IPS DF 4.7 (cell line): ENCODE data around the gene ABHD10.

Source experiments
- DNase-seq: peaks from one replicate; pipeline ENCODE4 v3.0.0-alpha.2; 2013; ENCODE audit warnings: low spot score; ENCODE audit errors: extremely low read depth

ABHD10 gene

GRCh38 chr3:111965484-111965883 lies 13.3 kb upstream of the ABHD10 start:
- no peak for DNase-seq

GRCh38 chr3:111967068-111967467 lies 11.8 kb upstream of the ABHD10 start:
- DNase-seq, result no peak

GRCh38 chr3:111967651-111968274 lies 11.1 kb upstream of the ABHD10 start:
- DNase-seq, result peak; percentile 82

GRCh38 chr3:111968319-111969054 lies 10.3 kb upstream of the ABHD10 start:
- DNase-seq, result no peak

GRCh38 chr3:111970376-111970775 lies 8.4 kb upstream of the ABHD10 start:
- DNase-seq, result no peak

GRCh38 chr3:111971533-111972130 lies 7.2 kb upstream of the ABHD10 start:
- DNase-seq, result no peak

- no peak for DNase-seq
Measured at GRCh38 chr3:111972891-111973290, 5.9 kb upstream of the ABHD10 start.

- no peak for DNase-seq
Measured at GRCh38 chr3:111975131-111975530, 3.7 kb upstream of the ABHD10 start.

- DNase-seq, result no peak
Measured at GRCh38 chr3:111976254-111976653, 2.6 kb upstream of the ABHD10 start.

- no peak for DNase-seq
Measured at GRCh38 chr3:111979434-111980038, 710 bp downstream of the ABHD10 start.

- no peak for DNase-seq
Measured at GRCh38 chr3:111980716-111981456, 2.1 kb downstream of the ABHD10 start.

- no peak for DNase-seq
Measured at GRCh38 chr3:111981457-111981763, 2.6 kb downstream of the ABHD10 start.

- no peak for DNase-seq
Measured at GRCh38 chr3:111984636-111985298, 5.9 kb downstream of the ABHD10 start.

- no peak for DNase-seq
Measured at GRCh38 chr3:111986800-111987199, 8.0 kb downstream of the ABHD10 start.

- DNase-seq, result no peak
Measured at GRCh38 chr3:111989061-111989678, 10.3 kb downstream of the ABHD10 start.

GRCh38 chr3:111993038-111993437 lies 14.2 kb downstream of the ABHD10 start:
- no peak for DNase-seq

GRCh38 chr3:111998636-111999483 lies 20.0 kb downstream of the ABHD10 start, which contains the start of gene TAGLN3:
Gene TAGLN3 (plus strand): TSS chr3:111998922. CDS start chr3:111999423, 501 bp downstream.
- DNase-seq, result no peak

- no peak for DNase-seq
Measured at GRCh38 chr3:111999484-112000324, 20.9 kb downstream of the ABHD10 start.

GRCh38 chr3:112000367-112000771 lies 21.5 kb downstream of the ABHD10 start:
- DNase-seq, result no peak
